Progenitor cell of endocrine pancreas (in vitro differentiated cells): ENCODE results near the gene GPC4. TPM values are rescaled to one million over a fixed set of nuclear protein-coding genes. Genes with fewer than 3 reads are reported as not detected.

Source experiments
- DNase-seq: peaks from one replicate; pipeline ENCODE4 v3.0.0; 2021; ENCODE audit warnings: low spot score; ENCODE audit not compliant: unreplicated experiment
- H3K27ac Mint-ChIP-seq: 2 replicates; pipeline ENCODE4 v1.8.0; 2021; ENCODE audit warnings: mild to moderate bottlenecking, moderate library complexity, mixed read lengths
- H3K27me3 Mint-ChIP-seq: 2 replicates; pipeline ENCODE4 v1.8.0; 2021; ENCODE audit warnings: mixed read lengths
- H3K36me3 Mint-ChIP-seq: 2 replicates; pipeline ENCODE4 v1.8.0; 2022; ENCODE audit warnings: mixed read lengths; ENCODE audit not compliant: insufficient read depth
- H3K4me1 Mint-ChIP-seq: 2 replicates; pipeline ENCODE4 v1.8.0; 2021; ENCODE audit warnings: low read depth, mixed read lengths
- H3K4me3 Mint-ChIP-seq: 2 replicates; pipeline ENCODE4 v1.8.0; 2021; ENCODE audit warnings: low read depth, mild to moderate bottlenecking, moderate library complexity, mixed read lengths
- H3K9me3 Mint-ChIP-seq: 2 replicates; pipeline ENCODE4 v1.8.0; 2021; ENCODE audit warnings: low read depth, mixed read lengths
- long read RNA-seq: library from polyadenylated mRNA; unstranded; transcript quantifications from one replicate; pipeline ENCODE4 v2.0.0, GENCODE V29; 2020
- total RNA-seq: library from RNA; stranded (reverse); gene quantifications from 2 replicates; pipeline ENCODE4 v1.2.1, GENCODE V29; 2021
- TF ChIP-seq, protein P1 (sequence below): fragments of 200-600 bp; sonication (generic); IDR thresholded peaks from one replicate; pipeline ENCODE4 v1.5.0; 2021; ENCODE audit warnings: antibody characterized with exemption, mild to moderate bottlenecking; ENCODE audit not compliant: unreplicated experiment

Gene GPC4
- total RNA-seq: 10.8 and 14.5 TPM in 2 replicates
- long read RNA-seq, full-length matches to known transcripts: 14 of 16 reads
- long read RNA-seq, partial matches to known transcripts: 2 of 16 reads
- long read RNA-seq, other reads (novel, unspliced or antisense): 0 of 16 reads

DNA sequence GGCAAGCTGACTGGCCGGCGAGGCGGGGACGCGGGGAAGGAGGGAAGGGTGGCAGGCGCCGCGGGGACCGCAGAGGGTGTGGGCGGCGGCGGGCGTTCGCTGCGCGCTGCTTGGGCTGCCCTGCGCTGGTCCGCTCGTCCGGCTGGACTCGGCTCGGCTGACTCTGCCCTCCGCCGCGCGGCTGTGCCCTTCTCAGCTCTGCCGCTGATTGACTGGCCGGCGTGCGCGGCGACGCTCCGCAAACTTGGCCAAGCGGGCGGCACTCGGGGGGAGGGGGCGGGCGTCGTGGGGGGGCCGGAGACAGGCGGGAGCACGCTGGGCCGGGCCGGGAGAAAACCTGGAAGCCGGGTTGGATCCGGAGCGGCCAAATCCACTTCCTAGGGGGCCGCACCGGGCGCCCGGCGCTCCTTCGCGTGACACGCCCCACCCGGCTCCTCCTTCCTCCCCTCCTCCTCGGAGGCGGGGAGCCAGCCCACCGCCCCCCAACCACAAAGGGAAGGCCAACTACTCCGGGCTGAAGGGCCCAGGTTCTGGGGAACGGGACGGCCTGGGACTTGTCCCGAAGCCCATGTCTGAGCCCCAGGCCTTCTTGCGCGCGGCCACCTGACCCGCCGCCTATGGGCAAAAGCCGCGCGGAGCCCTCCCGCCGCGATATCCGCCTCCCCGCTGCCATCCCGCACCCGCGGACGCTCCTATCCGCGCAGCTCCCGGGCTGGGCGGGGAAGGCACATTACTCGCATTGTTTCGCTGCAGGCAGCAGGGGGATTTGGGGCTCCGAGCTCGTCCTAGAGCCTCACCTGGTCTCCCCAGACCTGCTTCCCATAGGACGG is at the start of gene GPC4:
Gene GPC4, minus strand, starts transcription at position 214 of the 830 bp plus-strand sequence. CDS start 524 bp downstream, outside the sequence.
- no peaks in the 10 kb centered on the region for H3K9me3 Mint-ChIP-seq
- H3K4me3 Mint-ChIP-seq: peak within 1 kb of the TSS; percentile 84
- peak within 1 kb of the TSS; percentile 85 for H3K27ac Mint-ChIP-seq
- H3K4me1 Mint-ChIP-seq: peaks cover 29% of the 10 kb centered on the region
- peaks cover 73% of the 10 kb centered on the region for H3K27me3 Mint-ChIP-seq
- TF ChIP-seq, protein P1, sequence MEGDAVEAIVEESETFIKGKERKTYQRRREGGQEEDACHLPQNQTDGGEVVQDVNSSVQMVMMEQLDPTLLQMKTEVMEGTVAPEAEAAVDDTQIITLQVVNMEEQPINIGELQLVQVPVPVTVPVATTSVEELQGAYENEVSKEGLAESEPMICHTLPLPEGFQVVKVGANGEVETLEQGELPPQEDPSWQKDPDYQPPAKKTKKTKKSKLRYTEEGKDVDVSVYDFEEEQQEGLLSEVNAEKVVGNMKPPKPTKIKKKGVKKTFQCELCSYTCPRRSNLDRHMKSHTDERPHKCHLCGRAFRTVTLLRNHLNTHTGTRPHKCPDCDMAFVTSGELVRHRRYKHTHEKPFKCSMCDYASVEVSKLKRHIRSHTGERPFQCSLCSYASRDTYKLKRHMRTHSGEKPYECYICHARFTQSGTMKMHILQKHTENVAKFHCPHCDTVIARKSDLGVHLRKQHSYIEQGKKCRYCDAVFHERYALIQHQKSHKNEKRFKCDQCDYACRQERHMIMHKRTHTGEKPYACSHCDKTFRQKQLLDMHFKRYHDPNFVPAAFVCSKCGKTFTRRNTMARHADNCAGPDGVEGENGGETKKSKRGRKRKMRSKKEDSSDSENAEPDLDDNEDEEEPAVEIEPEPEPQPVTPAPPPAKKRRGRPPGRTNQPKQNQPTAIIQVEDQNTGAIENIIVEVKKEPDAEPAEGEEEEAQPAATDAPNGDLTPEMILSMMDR: peak; percentile 35
- DNase-seq: peak; percentile 59
- no peaks in the 10 kb centered on the region for H3K36me3 Mint-ChIP-seq

DNA sequence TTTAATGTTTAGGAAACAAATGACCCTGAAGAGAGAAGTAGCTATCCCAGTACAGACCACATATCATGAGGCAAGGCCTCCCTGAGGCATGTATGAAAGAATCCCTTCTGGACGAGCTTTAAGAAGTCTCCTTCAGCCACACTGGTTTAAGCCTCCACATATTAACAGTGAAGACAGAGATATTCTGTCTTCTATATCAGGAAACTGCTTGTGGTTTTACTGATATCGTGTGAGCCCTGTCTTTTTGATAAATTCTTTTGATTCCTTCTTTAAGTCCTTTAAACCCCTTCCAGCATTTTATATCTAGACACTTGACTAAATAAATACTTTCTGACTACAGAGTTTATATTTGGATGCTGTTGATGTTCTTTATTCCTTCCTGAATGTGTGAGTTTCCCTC is 45.9 kb upstream of the GPC4 start:
- TF ChIP-seq, protein P1: no peak
- DNase-seq: no peak
- no peaks in the 10 kb centered on the region for H3K27me3 Mint-ChIP-seq
- H3K4me1 Mint-ChIP-seq: no peaks in the 10 kb centered on the region
- no peak overlapping the region for H3K4me3 Mint-ChIP-seq
- no peaks in the 10 kb centered on the region for H3K9me3 Mint-ChIP-seq
- H3K36me3 Mint-ChIP-seq: no peaks in the 10 kb centered on the region
- H3K27ac Mint-ChIP-seq: no peak overlapping the region

DNA sequence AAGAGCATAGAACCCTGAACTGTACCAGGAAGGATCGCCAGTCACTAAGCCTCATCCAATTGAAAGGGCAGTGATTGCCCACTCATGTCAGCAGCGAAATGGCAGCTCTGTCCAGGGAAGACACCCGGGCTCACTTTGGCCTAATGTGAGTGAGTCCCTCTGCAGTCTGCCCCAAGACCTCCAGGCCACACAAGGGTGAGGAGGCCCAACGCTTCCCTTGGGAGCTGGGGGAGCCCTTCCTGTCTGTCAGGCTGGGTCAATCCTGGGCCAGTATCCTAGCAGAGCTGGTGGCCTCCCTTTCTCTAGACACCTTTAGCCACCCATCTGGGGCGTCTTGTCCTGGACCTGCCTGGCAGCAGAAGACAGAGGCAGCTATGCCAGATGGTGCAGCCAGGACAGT is 39.6 kb upstream of the GPC4 start:
- no peaks in the 10 kb centered on the region for H3K27me3 Mint-ChIP-seq
- H3K9me3 Mint-ChIP-seq: no peaks in the 10 kb centered on the region
- no peak overlapping the region for H3K27ac Mint-ChIP-seq

DNA sequence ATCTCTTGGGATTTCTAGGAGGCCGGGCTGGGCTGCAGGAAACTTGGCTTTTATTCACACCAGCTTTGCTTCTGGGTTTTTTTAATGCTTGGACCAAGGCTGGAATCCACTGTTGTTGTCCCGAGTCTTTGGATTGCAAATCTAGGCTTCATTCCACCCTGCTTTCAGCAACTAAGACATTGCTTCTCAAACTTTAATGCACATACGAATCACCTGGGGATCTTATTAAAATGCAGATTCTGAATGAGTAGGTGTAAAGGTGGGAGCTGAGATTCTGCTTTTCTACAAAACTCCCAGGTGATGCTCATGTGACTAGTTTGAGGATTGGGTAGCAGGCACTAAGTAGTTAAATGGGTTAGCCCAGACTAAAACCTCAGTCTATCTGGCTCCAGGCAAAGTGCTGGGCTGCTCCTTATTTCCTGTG is 39.2 kb upstream of the GPC4 start:
- no peak overlapping the region for H3K4me3 Mint-ChIP-seq
- H3K27ac Mint-ChIP-seq: no peak overlapping the region
- no peaks in the 10 kb centered on the region for H3K9me3 Mint-ChIP-seq
- H3K36me3 Mint-ChIP-seq: no peaks in the 10 kb centered on the region
- no peak for DNase-seq
- H3K4me1 Mint-ChIP-seq: no peaks in the 10 kb centered on the region
- TF ChIP-seq, protein P1: no peak
- H3K27me3 Mint-ChIP-seq: no peaks in the 10 kb centered on the region

More for the DNA sequence above, 39.6 kb upstream of the GPC4 start:
- Mint-ChIP-seq H3K36me3 (no peaks in the 10 kb centered on the region), H3K4me1 (no peaks in the 10 kb centered on the region), H3K4me3 (no peak overlapping the region)
- TF ChIP-seq, protein P1: no peak
- no peak for DNase-seq

DNA sequence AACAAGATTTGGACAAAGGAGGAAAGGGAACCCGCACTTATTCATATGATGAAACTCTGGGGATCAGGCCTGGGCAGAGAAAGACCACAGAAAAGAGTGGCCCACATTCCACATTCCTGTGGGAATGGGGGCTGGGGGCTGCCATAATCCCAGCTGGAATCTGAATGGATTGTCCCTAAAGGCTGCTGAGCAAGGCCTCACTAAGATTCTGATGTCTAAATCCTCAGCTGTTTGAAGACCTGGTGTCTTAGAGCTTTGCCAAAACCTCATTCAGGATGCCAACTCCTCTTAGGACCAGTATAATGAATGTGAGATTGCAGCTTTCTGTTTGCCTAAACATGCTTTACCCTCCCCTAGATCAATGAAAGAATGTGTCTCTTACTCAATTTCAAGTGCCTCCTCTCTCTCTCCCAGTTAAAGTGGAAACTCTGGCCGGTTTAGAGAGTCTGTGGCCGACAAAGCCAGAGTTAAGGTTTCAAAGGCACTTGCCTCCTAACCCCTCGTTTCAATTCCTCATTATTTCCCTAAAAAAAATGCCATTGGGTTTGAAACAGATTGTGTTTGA is 33.3 kb upstream of the GPC4 start:
- Mint-ChIP-seq H3K4me1 (peaks cover 14% of the 10 kb centered on the region), H3K27ac (peak overlapping the region; percentile 1), H3K9me3 (no peaks in the 10 kb centered on the region), H3K27me3 (no peaks in the 10 kb centered on the region), H3K36me3 (no peaks in the 10 kb centered on the region), H3K4me3 (no peak overlapping the region)
- no peak for DNase-seq
- TF ChIP-seq, protein P1: no peak
